GM23338 (cell line): ENCODE measurements around the gene SEC14L3. TPM values are rescaled to one million over a fixed set of nuclear protein-coding genes. Genes with fewer than 3 reads are reported as not detected.

Experiments
- ATAC-seq: fragments of 200-7000 bp; cut with Tn5 transposase; 3 replicates; pipeline ENCODE4 v1.9.1; 2020
- DNase-seq: peaks from one replicate; pipeline ENCODE4 v3.0.0-alpha.2; 2015; ENCODE audit warnings: low spot score
- H2AFZ ChIP-seq: fragments of 200-600 bp; sonication (generic); 2 replicates; pipeline ENCODE4 v1.8.0; 2016; ENCODE audit warnings: antibody characterized with exemption, mild to moderate bottlenecking, moderate library complexity
- H3F3A ChIP-seq: fragments of 200-600 bp; sonication (generic); replicated peaks from 2 replicates; pipeline ENCODE4 v1.8.0; 2017; ENCODE audit warnings: antibody characterized with exemption, mixed run types, low read depth
- H3K27ac ChIP-seq: fragments of 200-600 bp; sonication (generic); 2 replicates; pipeline ENCODE4 v1.6.1; 2016; ENCODE audit warnings: low read depth
- H3K27me3 ChIP-seq: fragments of 200-600 bp; sonication (generic); 2 replicates; pipeline ENCODE4 v1.8.0; 2016; ENCODE audit warnings: mild to moderate bottlenecking, mixed run types, moderate library complexity; ENCODE audit not compliant: insufficient read depth
- H3K36me3 ChIP-seq: fragments of 200-600 bp; sonication (generic); 2 replicates; pipeline ENCODE4 v1.8.0; 2016; ENCODE audit warnings: mild to moderate bottlenecking; ENCODE audit not compliant: insufficient read depth
- H3K4me1 ChIP-seq: fragments of 200-600 bp; sonication (generic); 2 replicates; pipeline ENCODE4 v1.8.0; 2016; ENCODE audit warnings: mild to moderate bottlenecking, moderate library complexity; ENCODE audit not compliant: insufficient read depth
- H3K4me2 ChIP-seq: fragments of 200-600 bp; sonication (generic); 2 replicates; pipeline ENCODE4 v1.7.1; 2017; ENCODE audit warnings: mixed run types
- H3K4me3 ChIP-seq: fragments of 200-600 bp; sonication (generic); 2 replicates; pipeline ENCODE4 v1.6.1; 2016; ENCODE audit warnings: mixed run types
- H3K79me2 ChIP-seq: fragments of 200-600 bp; sonication (generic); replicated peaks from 2 replicates; pipeline ENCODE4 v1.8.0; 2017; ENCODE audit warnings: mild to moderate bottlenecking; ENCODE audit not compliant: insufficient read depth
- H3K9me2 ChIP-seq: fragments of 200-600 bp; sonication (generic); 2 replicates; pipeline ENCODE4 v1.8.0; 2017; ENCODE audit not compliant: insufficient read depth
- H4K20me1 ChIP-seq: fragments of 200-600 bp; sonication (generic); replicated peaks from 2 replicates; pipeline ENCODE4 v1.8.0; 2017; ENCODE audit warnings: mild to moderate bottlenecking; ENCODE audit not compliant: insufficient read depth
- H3K27ac Mint-ChIP-seq: 2 replicates; pipeline ENCODE4 v1.8.0; 2020; ENCODE audit warnings: inconsistent platforms, mild to moderate bottlenecking, moderate library complexity, mixed read lengths
- H3K27me3 Mint-ChIP-seq: 3 replicates; pipeline ENCODE4 v1.8.0; 2022; ENCODE audit warnings: low read depth, mild to moderate bottlenecking, moderate library complexity, mixed read lengths, inconsistent platforms; ENCODE audit not compliant: insufficient read depth, poor library complexity
- H3K36me3 Mint-ChIP-seq: 3 replicates; pipeline ENCODE4 v1.8.0; 2021; ENCODE audit warnings: low read depth, mild to moderate bottlenecking, inconsistent platforms, moderate library complexity, mixed read lengths
- H3K4me1 Mint-ChIP-seq: 3 replicates; pipeline ENCODE4 v1.8.0; 2020; ENCODE audit warnings: mild to moderate bottlenecking, inconsistent platforms, mixed read lengths
- H3K4me3 Mint-ChIP-seq: 3 replicates; pipeline ENCODE4 v1.8.0; 2021; ENCODE audit warnings: moderate library complexity, mild to moderate bottlenecking, inconsistent platforms, mixed read lengths
- H3K9me3 Mint-ChIP-seq: 3 replicates; pipeline ENCODE4 v1.8.0; 2020; ENCODE audit warnings: moderate library complexity, mild to moderate bottlenecking, inconsistent platforms, mixed read lengths
- CREB1 ChIP-seq: fragments of 250-450 bp; sonication (Bioruptor Pico); IDR thresholded peaks from 2 replicates; pipeline ENCODE4 v1.5.0; 2020; ENCODE audit warnings: low read depth, mild to moderate bottlenecking, moderate library complexity
- CTCF ChIP-seq, 2 experiments: fragments of 200-600 bp in 1 of 2; sonication (generic) in 1 of 2; conservative IDR thresholded peaks; 2 replicates each; pipeline versions ENCODE4 v1.5.1 to v1.6.1; 2016 to 2017; ENCODE audit warnings: antibody characterized with exemption in 2 of 2, low read depth in 2 of 2, mild to moderate bottlenecking in 2 of 2, moderate library complexity in 1 of 2
- ETS1 ChIP-seq: IDR thresholded peaks from 2 replicates; pipeline ENCODE4 v1.6.1; 2016; ENCODE audit warnings: antibody characterized with exemption
- EZH2 ChIP-seq: fragments of 200-600 bp; sonication (generic); IDR thresholded peaks from one replicate; pipeline ENCODE4 v1.8.0; 2017; ENCODE audit warnings: antibody characterized with exemption, mild to moderate bottlenecking, low read depth; ENCODE audit not compliant: unreplicated experiment
- EZH2phosphoT487 ChIP-seq: fragments of 200-600 bp; sonication (generic); IDR thresholded peaks from one replicate; pipeline ENCODE4 v1.8.1; 2018; ENCODE audit warnings: antibody characterized with exemption; ENCODE audit not compliant: unreplicated experiment
- JUNB ChIP-seq: IDR thresholded peaks from one replicate; pipeline ENCODE4 v1.6.1; 2016; ENCODE audit warnings: antibody characterized with exemption; ENCODE audit not compliant: unreplicated experiment
- NANOG ChIP-seq: IDR thresholded peaks from 2 replicates; pipeline ENCODE4 v1.6.1; 2016; ENCODE audit warnings: antibody characterized with exemption, borderline replicate concordance
- POLR2AphosphoS5 ChIP-seq: IDR thresholded peaks from 2 replicates; pipeline ENCODE4 v1.6.1; 2016; ENCODE audit warnings: antibody characterized with exemption, low read depth
- REST ChIP-seq: IDR thresholded peaks from one replicate; pipeline ENCODE4 v1.6.1; 2018; ENCODE audit warnings: antibody characterized with exemption; ENCODE audit not compliant: unreplicated experiment
- STAT1 ChIP-seq: IDR thresholded peaks from one replicate; pipeline ENCODE4 v1.6.1; 2016; ENCODE audit warnings: antibody characterized with exemption; ENCODE audit not compliant: unreplicated experiment
- ZNF114 ChIP-seq: fragments of 250-450 bp; sonication (Bioruptor Pico); IDR thresholded peaks from 2 replicates; pipeline ENCODE4 v1.5.0; 2020; ENCODE audit warnings: mild to moderate bottlenecking, moderate library complexity
- ZNF331 ChIP-seq: fragments of 250-450 bp; sonication (Bioruptor Pico); IDR thresholded peaks from 2 replicates; pipeline ENCODE4 v1.5.0; 2020; ENCODE audit warnings: low read depth, mild to moderate bottlenecking, moderate library complexity
- ZNF462 ChIP-seq: fragments of 250-450 bp; sonication (Bioruptor Pico); IDR thresholded peaks from 2 replicates; pipeline ENCODE4 v1.5.0; 2020; ENCODE audit warnings: mild to moderate bottlenecking, moderate library complexity
- polyA plus RNA-seq: library from polyadenylated mRNA; unstranded; fragments of >200 nt; fragmentation: Nextera tagmentation; extraction: Ambion mirVana; gene quantifications from 2 replicates; pipeline ENCODE4 v1.2.1, GENCODE V29; 2016
- total RNA-seq: library from RNA; depleted of rRNA; stranded (reverse); fragments of >200 nt; shearing (Covaris generic); gene quantifications from 2 replicates; pipeline ENCODE4 v1.2.3, GENCODE V29; 2014

Gene SEC14L3
- total and polyA plus RNA-seq, 2 experiments from 2014 or later, result not detected

- Histone ChIP-seq H3K27me3 (0 out of 2 replicates have a peak, but pooled peaks cover 6% of the 10 kb centered on the region), H3K27ac (no peak overlapping the region), H3K79me2 (no peaks in the 10 kb centered on the region), H3K4me3 (no peak overlapping the region), H3K36me3 (no peaks in the 10 kb centered on the region), H3F3A (no peaks in the 10 kb centered on the region), H4K20me1 (no peaks in the 10 kb centered on the region), H2AFZ (no peak overlapping the region), H3K9me2 (no peaks in the 10 kb centered on the region), H3K4me2 (no peak overlapping the region), H3K4me1 (no peaks in the 10 kb centered on the region)
- Mint-ChIP-seq H3K4me1 (no peaks in the 10 kb centered on the region), H3K36me3 (no peaks in the 10 kb centered on the region), H3K4me3 (no peak overlapping the region), H3K9me3 (peaks cover 6% of the 10 kb centered on the region; the same call in 1 of the 3 replicates), H3K27ac (no peak overlapping the region), H3K27me3 (peaks cover 9% of the 10 kb centered on the region)
- ATAC-seq (no peak), DNase-seq (no peak)
- TF ChIP-seq ZNF114, result no peak
- no peak for TF ChIP-seq JUNB
- TF ChIP-seq STAT1, result no peak
- no peak for TF ChIP-seq REST
- no peak for TF ChIP-seq ETS1
- no peak for TF ChIP-seq CTCF (conservative IDR thresholded peaks at IDR 0.05; ENCODE audit: low read depth in 2 of 2)
- no peak for TF ChIP-seq NANOG
- no peak for TF ChIP-seq EZH2
- no peak for TF ChIP-seq CREB1 (CRISPR knock-in tag)
- no peak for TF ChIP-seq EZH2phosphoT487
- no peak for TF ChIP-seq ZNF331 (CRISPR knock-in tag)
- TF ChIP-seq POLR2AphosphoS5, result no peak
- TF ChIP-seq ZNF462 (CRISPR knock-in tag), result no peak
Measured at GRCh38 chr22:30508216-30508615, 36.4 kb upstream of the SEC14L3 start.
